HG03064 (cell line): ENCODE measurements around the gene RTN1.

Experiments used
- ATAC-seq: cut with Tn5 transposase; IDR thresholded peaks from one replicate; pipeline ENCODE4 v1.9.1; 2021; ENCODE audit warnings: low read depth; ENCODE audit not compliant: unreplicated experiment

Gene RTN1

DNA sequence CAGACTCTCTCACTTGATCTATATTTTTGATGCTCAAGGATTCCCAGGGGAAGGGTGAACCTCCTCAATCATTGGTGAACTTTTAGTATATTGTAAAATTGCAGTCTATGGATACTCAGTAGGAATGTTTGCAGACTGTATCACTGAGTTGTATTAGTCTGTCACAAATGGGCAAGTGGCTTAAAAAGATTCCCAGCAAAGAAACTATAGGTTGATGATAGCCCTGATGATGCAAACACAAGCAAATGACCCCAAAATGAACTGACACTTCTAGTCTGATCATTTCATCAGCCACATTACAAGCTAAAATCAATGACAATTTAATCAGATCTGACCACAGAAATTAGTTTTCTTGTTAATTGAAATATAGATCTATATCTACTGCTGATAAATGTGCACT lies 59.5 kb downstream of the RTN1 start:
- no peak for ATAC-seq

DNA sequence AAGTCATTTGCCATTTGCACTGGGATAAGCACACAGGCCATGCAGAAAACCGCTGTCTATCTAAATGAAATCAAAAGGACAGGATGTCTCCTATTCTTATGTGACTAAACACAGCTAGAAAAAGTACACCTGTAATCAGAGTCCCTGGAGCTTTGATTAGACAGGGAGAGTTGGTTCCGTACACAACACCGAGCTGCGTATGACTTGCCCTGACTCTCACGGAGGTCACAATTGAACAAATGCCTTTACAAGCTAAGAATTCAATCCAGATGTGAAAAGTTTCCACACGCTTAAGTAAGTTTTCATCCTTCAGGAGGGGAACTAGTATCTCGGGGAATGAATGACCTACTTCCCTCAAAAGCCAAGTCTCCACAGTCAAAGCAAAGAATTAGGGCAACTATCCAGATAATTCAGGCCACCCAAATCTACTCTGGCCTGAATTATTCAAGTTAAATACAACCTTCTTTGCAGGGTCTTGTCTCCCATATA lies 67.5 kb downstream of the RTN1 start:
- ATAC-seq: no peak

DNA sequence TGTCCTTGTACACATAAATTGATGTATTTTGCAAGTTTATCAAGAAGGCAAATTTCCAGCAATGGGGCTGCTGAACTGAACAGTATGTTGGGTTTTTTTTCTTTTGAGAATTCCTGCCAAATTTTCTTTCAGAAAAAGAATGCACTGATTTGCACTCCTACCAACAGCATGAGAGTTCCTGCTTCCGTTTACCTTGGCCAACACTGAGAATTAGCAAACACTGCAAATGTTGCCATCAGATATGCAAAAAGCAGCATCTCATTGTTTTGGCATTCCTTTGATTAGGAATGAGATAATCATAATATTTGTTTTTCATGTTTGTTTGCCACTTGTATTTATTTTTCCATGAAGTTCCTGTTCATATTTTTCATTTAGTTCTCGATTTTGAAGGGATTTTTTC lies 82.4 kb downstream of the RTN1 start:
- no peak for ATAC-seq

DNA sequence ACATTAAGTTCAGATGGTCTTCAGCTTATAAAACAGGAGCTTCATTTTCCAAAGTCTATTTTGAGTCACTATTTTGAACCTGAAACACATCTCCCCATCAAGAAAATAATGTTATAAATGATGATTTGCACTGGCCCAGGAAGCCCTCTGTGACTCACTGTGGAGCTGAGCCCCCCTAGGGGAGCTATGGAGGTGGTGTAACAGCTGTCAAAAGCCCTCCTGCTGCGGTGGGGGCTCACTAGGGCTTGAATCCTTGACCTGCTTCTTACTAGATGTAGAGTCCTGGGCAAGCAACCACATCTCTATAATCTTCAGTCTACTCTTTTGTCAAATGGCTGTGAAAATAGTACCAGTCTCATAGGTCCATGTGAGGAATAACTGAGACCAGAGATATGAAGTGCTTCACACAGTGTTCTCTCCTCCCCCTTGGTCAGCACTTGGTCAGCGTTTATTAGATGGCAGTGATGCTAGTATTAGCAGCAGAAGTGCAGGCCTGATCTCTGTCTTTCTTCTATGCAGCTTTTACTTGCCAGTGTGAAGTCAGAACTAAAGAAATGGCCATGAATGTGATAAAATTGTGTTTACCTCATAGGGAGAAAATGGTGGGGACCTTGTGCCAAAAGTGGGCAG lies 83.4 kb downstream of the RTN1 start:
- ATAC-seq: no peak

DNA sequence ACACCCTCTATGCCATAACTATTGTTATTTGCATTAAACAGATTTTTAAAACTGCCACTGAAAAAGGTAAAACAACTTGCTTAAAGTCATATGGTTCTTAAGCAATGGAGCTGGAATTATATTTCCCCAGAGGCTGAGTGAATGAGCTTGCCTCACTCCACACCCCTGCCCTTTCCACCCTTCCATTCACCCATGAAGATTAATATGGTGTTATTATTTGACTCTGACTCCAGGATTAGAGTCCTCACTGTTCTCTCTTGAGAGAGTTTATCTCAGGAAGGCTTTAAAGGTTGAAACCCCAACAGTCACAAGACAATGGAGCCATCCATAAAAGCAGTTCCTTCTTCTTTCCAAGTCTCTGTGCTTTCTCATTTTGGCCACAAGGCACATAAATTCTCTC lies 84.9 kb downstream of the RTN1 start:
- ATAC-seq: no peak

DNA sequence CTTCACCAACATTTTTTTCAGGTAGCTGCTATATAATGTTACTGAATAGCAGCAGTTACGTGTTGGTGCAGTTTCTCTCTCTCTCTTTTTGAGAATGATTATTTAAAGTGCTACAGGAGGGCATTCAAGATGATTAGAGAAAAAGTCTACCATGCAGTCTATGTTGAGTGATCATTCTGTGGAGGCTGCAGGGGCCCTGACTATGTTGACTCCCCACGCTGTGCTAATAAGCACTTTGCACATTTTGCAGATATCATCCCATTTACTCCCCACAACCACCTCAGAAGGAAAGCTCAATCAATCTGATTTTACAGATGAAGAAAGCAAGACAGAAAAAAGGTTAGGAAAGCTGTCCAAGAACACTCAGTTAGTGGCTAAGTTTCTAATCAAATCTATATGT lies 87.8 kb downstream of the RTN1 start:
- no peak for ATAC-seq

DNA sequence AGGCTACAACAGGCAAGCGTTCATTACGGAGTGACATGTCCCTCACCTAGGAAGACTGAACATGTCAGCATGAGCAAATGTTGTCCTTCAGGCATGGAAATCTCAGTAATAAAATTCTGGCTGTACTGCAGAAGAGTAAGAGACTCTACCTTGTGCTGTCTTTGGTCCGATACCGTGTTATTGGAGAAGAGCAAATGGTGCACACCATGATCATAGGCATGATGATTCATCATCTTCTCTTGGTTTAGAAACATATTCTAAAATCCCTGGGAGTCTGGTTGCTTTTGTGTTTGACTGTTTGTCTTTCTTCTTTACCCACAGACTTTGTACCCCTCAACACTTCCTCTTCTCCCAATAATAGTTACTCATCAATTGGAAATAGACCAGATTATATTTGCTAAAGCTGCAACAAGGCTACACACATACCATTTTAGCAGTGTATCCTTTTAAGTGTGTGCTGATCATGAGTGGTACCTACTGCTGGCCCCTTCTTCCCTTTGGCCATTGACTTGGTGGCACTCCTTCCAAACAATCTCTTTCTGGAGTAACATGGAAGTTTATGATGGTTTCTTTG lies 93.5 kb downstream of the RTN1 start:
- no peak for ATAC-seq

DNA sequence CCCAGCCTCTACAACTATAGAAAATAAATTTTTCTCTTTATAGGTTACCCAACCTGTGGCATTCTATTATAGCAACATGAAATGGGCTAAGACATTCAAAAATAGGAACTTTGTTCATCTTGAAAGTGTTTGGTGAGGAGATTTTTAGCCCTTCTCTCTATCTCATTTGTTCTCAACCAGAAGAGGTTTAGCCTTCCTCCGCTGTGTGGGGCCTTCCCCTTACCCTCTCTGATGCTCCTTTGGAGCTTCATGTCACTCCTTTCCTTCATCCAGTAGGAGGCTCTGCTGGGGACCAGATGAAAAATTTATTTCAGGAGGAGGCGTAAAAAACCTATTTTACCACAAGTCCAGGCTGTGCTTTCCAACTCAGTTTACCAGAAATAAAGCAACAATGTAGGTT lies 94.1 kb downstream of the RTN1 start:
- ATAC-seq: no peak

DNA sequence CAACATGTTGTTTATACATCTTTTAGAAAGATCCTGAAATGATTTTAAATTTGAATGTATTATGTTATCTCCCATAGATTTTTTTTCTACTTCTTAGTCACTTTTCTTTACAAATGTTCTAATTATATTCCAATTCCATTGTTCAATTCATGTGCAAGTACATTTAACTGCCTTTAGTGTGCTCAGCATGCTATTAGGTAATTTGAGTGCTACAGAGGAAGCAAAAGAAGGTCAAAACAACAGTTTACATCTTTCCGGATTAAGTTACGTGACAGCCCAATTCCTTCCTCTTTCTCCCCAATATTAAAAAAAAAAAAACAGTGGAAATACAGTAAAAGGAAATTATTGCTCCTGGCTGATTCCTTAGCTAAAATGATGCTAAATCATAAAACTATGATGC lies 98.3 kb downstream of the RTN1 start:
- no peak for ATAC-seq

DNA sequence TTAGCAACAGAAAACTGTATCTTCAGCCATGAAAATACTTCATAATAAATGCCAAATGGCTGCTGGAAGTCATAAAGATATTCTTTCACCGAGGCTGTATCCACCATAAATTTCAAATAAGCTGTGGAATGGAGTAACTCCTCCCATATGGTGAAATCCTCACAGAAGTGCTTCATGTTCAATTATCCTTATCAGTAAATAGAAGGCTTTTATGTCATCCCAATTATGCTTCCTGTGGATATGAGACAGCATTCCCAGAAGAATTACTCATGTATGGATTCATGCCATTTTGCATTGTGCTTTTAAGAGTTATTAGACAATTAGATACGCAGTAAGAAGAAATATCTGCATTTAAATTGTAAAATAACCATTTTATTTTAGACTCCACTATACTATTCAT lies 99.0 kb downstream of the RTN1 start:
- no peak for ATAC-seq

DNA sequence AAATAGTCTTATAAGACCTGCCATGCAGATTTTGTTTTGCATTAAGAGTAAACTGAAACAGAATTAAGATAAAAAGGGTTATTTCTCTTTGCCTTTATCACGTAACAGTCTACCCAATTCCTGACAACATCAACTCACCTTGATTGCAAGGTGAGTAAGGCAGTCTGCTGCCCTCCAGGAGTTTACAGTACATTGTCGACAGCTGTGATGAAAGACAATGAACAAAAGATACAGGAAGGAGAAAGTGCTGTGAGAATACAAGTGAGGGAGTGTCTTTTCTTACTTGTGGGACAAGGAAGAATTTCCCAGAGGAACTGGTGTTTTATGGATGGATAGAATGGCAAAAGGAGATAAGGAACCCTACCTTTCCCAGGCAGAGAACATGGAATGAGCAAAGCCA lies 101.0 kb downstream of the RTN1 start:
- no peak for ATAC-seq

DNA sequence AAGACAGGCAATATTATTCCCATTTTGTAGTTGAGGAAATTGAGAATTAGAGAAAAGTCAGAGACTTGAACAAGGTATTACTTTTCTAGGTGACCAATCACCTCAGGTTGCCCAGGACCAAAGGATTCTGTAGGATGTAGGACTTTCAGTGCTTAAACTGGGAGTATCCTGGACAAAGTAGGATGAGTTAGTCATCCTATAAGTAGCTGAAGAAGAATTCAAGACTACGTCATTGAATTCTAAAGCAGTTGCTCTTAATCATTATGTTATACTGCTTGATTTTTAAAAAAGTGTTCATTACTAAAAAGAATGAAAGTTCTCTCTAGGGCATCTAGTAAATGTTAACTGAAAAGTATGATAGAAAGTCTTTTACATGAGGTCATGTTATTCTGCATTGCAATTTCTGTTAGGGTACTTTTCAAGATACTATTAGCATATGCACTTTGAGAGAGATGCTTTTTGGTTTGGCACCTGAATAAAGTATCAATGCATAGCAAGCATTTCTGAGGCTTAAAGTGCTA lies 101.7 kb downstream of the RTN1 start:
- ATAC-seq: no peak

DNA sequence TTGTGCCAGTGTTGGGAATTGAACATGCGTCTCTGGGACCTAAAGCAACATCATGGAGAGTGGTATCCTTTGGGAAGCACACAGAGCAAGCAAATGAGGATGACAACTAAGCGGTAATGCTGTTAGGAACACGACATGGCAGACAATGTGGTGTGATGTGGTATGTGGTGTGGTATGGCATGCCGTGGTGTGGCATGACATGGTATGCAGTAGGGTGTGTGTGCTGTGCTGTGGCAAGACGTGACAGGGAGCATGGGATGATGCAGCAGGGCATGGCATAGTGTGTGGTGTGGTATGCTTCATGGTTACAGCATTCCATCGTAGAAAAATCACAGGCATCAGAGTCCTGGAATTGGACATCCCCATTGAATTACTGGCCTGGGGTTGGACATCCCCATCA lies 108.7 kb downstream of the RTN1 start:
- ATAC-seq: no peak

DNA sequence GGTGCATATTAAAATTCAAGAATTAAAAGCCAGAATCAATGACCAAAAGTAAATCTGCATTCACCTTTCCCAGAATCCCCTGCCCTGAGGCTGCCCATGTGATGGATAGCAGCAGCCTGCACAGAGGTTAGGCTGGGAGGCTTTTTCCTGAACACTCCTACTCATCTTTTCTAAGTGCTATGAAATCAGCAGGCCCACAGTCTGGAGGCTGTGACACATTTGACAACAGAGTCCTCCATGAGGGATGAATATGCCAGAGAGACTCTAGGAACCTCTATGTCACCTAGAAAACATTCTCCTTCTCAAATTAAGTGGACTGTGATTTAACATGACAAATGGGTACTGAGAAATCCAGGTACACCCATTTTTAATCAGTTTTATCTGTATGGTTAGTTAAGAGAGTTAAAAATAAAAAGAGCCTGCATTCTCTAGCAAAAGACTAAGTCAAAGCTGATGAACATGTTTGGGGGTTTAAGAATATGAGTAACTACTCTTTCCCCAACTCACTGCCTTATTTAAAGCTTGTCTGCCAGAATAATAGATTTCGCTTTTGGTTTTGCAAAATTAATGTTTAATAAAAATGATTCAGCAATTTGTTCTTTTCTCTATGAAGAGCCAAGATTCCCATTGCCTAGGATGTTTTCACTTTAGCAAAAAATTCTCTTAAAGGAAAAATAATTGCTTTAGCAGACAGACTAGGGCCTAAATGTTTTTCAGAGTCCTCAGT lies 115.0 kb downstream of the RTN1 start:
- no peak for ATAC-seq

DNA sequence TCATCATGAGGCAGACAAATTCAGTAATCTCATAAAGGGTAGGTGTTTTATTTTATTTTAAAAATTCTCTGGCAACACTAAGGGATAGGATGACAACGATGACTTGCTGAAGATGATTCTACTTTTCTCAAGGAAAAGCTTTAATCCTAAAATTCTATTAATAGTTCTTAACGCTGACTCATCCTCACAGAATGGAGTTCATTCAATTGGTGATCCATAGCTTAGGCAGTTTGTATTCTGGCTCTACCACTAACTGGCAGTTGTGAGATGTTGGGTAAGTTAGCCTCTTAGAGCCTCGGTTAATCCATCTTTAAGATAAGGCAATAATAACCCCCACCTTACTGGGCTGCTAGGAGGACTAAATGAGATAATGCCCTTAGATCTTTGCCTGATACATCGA lies 116.3 kb downstream of the RTN1 start:
- ATAC-seq: no peak

DNA sequence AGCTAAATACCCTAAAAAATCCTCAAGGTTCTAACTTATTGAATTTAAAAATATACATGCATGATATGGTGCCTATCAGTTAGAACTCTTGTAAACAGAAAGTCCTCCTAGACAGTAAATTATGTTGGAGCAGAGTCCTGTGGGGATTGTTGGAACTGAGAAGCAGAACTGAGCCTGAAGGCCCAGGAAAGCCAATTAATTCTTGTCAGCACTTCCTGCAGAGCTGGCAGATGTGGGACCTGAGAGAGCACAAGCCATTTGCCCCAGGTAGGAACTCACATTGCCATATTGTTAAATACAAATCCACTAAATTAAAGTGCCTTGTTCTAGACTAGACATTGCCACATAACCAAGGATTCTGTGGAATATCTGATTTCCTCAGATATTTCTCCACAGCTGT lies 117.1 kb downstream of the RTN1 start:
- ATAC-seq: no peak

DNA sequence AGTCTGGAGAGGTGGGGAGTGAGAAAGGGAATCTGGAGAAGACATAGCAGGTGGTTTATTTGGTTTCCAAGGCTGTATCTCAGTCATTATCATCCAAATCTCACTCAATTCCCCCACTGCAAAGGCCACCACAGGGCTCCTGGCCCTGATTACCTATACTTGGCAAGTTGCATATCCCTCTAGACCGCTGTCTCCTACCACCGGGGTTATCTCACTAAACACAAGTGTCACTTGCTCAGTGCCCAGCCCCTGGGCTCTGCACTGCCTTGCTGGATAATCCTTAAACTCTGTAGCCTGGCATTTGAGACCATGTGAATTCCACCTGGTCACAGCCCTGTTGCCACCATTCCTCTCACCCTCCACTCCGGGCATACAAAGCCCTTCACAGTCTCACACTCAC lies 119.0 kb downstream of the RTN1 start:
- no peak for ATAC-seq

DNA sequence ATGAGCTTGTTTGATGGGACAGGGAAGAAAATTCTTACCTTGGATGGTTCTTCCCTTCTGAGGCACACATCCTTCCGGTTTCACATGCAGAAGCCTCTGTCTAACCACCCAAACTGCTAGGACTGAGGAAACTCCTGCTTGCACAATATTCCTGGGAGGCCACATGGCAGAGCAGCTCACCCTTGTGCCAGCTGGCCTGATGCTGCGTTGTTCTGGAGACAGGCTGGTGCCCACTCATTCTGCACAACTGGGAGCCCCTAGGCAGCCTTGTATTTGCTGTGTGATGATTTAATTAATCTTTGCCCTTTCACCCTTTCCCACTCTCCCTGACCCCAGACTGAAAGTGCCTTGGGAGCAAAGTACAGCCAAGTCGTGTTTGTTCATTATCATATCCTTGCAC lies 130.8 kb downstream of the RTN1 start:
- no peak for ATAC-seq

DNA sequence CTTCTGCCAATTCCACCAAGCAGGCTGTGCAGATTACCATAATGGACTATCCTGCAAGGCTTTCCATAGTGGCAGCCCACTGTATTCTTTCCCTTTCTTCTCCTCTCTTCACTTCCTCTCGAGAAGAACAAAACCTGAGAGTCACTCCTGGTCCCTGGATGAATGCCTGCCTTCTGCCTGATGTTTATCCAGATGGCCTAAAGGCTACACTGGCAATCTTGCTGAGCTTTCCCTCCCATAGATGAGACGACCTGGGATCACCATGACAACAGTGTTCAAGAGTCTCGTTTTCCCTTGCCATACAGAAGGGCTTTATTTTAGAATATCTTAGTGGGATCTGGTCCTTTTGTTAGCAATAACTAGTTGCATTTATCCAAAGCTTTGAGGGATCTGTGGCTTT lies 142.3 kb downstream of the RTN1 start:
- ATAC-seq: no peak

DNA sequence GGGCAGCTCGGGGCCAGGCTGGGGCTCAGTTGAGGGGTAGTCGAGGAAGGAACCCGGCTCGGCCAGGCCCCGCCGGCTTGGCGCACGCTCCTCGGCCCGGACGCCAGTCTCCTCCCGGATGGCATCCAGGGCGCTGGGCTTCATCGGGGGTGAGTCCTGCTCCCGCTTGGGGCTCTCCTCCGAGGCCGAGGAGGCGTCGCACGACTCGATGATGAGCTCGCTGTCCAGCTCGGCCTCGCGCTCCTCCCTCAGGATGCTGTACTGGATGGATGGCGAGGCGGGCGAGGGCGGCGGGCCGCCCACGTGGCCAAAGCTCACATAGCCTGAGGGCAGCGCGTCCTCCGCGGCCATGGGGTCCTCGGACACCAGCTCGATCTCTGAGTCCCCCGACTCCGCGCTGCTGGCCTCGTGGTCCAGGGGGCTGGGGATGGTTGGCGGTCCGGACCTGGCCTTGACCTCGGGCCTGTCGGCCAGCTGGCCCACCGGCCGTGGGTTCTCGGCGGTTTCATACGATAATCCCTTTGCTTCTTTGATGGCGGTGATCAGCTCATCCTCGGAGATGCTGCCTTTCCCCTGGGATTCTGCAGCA lies 143.4 kb downstream of the RTN1 start:
- no peak for ATAC-seq

DNA sequence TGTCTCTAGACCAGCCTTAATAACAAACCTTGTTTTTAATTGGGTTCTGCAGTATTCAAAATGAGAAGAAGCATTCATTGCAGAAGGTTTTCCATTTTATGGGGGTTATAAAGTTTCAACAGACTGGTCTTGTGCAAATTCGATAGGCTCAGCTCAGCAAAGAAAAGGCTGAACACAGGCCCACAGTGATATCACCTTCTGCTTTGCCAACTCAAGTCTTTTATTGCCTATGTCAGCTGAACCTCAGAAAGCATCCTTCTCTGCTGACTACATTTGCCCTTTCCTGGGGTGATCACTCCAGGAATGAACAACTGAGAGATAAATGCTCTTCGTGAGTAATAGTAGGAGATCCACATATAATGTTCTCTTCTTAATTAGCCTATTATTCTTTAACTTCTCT lies 159.5 kb downstream of the RTN1 start:
- ATAC-seq: no peak
